DND-41 (cell line): Measurements from ENCODE around the gene CENPS.

Source experiments
- CTCF ChIP-seq: IDR thresholded peaks from 2 replicates; pipeline ENCODE4 v1.5.1; 2012; ENCODE audit warnings: borderline replicate concordance, low read length, moderate library complexity, mild to moderate bottlenecking; ENCODE audit not compliant: poor library complexity, severe bottlenecking; ENCODE audit errors: extremely low read depth
- EZH2 ChIP-seq: IDR thresholded peaks from 3 replicates; pipeline ENCODE4 v1.6.1; 2012; ENCODE audit warnings: borderline replicate concordance, low read depth, mild to moderate bottlenecking, moderate library complexity, low read length, inconsistent platforms; ENCODE audit not compliant: severe bottlenecking

GRCh38 chr1:10456661-10457060 is 26.4 kb downstream of the CENPS start:
- TF ChIP-seq CTCF, result no peak
- TF ChIP-seq EZH2, result no peak
